ENCODE data around the gene SPTB. TPM values are rescaled to one million over a fixed set of nuclear protein-coding genes. Genes with fewer than 3 reads are reported as not detected.

SPTB gene
- total RNA-seq, 1 experiment from 2014 or later: 2.3 TPM

GRCh38 chr14:64760146-64760755, 119.5 kb downstream of the SPTB start:
- H3F3A ChIP-seq (ENCODE audit: low read length, unreplicated experiment): no peaks in the 10 kb centered on the region
- H3K4me3 ChIP-seq (ENCODE audit: low read length): no peak overlapping the region
- no peak overlapping the region for H3K9ac ChIP-seq (ENCODE audit: low read length)
- no peaks in the 10 kb centered on the region for H3K27me3 ChIP-seq (ENCODE audit: low read length)
- H3K9me3 ChIP-seq (ENCODE audit: low read length): no peaks in the 10 kb centered on the region
- no TSS peak for BruUV-seq (replicated peaks)
- H2AFZ ChIP-seq (ENCODE audit: low read length): no peak overlapping the region
- DNase-seq (peak; percentile 49), ATAC-seq (no peak)
- no peak overlapping the region for H3K27ac ChIP-seq (ENCODE audit: low read length)
- ChIA-PET CTCF (interaction anchor here (0.6 kb wide), 2 partner anchors 12 to 126 kb away, joined by 3 read pairs; no protein-coding TSS in a partner anchor), POLR2A (ENCODE audit: unreplicated experiment) (no interaction called here)
- TF ChIP-seq EZH2 (IDR thresholded peaks at IDR 0.05; ENCODE audit: low read length, unreplicated experiment): no peak
- TF ChIP-seq EZH2phosphoT487 (IDR thresholded peaks at IDR 0.05; ENCODE audit: borderline replicate concordance, low read length): no peak
- peak; percentile 87 for TF ChIP-seq CTCF (conservative IDR thresholded peaks at IDR 0.05; ENCODE audit: low read depth, low read length)
- peaks cover 83% of the 10 kb centered on the region for H3K4me1 ChIP-seq (ENCODE audit: insufficient read depth, low read length)
- no peaks in the 10 kb centered on the region for H3K9me2 ChIP-seq (replicated peaks; ENCODE audit: low read length)
- no peaks in the 10 kb centered on the region for H3K79me2 ChIP-seq (ENCODE audit: low read length)
- intact Hi-C loops (cut with micrococcal nuclease): loop anchor here (5.0 kb wide), 1 partner anchor 132 kb away; no protein-coding TSS in a partner anchor
- no peak overlapping the region for H3K4me2 ChIP-seq (ENCODE audit: low read length)
- no peaks in the 10 kb centered on the region for H4K20me1 ChIP-seq (ENCODE audit: low read length)
- H3K36me3 ChIP-seq (ENCODE audit: low read depth, low read length): no peaks in the 10 kb centered on the region

- no peak for DNase-seq
Observed at GRCh38 chr14:64759555-64759938, 120.2 kb downstream of the SPTB start.

More at GRCh38 chr14:64759555-64759938, 120.2 kb downstream of the SPTB start:
- H3K4me1 ChIP-seq (ENCODE audit: insufficient read depth, low read length): peaks cover 84% of the 10 kb centered on the region
- H3K9ac ChIP-seq (ENCODE audit: low read length): no peak overlapping the region; the same call in 1 of the 2 replicates
- no peaks in the 10 kb centered on the region for H3K9me2 ChIP-seq (replicated peaks; ENCODE audit: low read length)
- POLR2A ChIA-PET (ENCODE audit: unreplicated experiment): no interaction called here
- no peaks in the 10 kb centered on the region for H3K36me3 ChIP-seq (ENCODE audit: low read depth, low read length)
- no peaks in the 10 kb centered on the region for H4K20me1 ChIP-seq (ENCODE audit: low read length)
- intact Hi-C loops (cut with micrococcal nuclease): loop anchor here (2.0 kb wide), 1 partner anchor 39 kb away; no protein-coding TSS in a partner anchor
- H3K4me3 ChIP-seq (ENCODE audit: low read length): no peak overlapping the region
- no peaks in the 10 kb centered on the region for H3K27me3 ChIP-seq (ENCODE audit: low read length)
- no peak overlapping the region for H2AFZ ChIP-seq (ENCODE audit: low read length)
- H3K4me2 ChIP-seq (ENCODE audit: low read length): no peak overlapping the region
- no TSS peak for BruUV-seq (replicated peaks)
- TF ChIP-seq EZH2 (IDR thresholded peaks at IDR 0.05; ENCODE audit: low read length, unreplicated experiment) (no peak), CTCF (conservative IDR thresholded peaks at IDR 0.05; ENCODE audit: low read depth, low read length) (no peak), EZH2phosphoT487 (IDR thresholded peaks at IDR 0.05; ENCODE audit: borderline replicate concordance, low read length) (no peak)
- no peaks in the 10 kb centered on the region for H3K9me3 ChIP-seq (ENCODE audit: low read length)
- H3K27ac ChIP-seq (ENCODE audit: low read length): no peak overlapping the region; the same call in 1 of the 2 replicates
- H3F3A ChIP-seq (ENCODE audit: low read length, unreplicated experiment): no peaks in the 10 kb centered on the region
- no peaks in the 10 kb centered on the region for H3K79me2 ChIP-seq (ENCODE audit: low read length)
- ATAC-seq: no peak
- CTCF ChIA-PET: interaction anchor here (0.6 kb wide), 1 partner anchor 13 kb away, joined by 3 read pairs; no protein-coding TSS in a partner anchor

Measured in PC-3 (cell line).